Measurements from ENCODE around the gene CCT3. TPM values are rescaled to one million over a fixed set of nuclear protein-coding genes. Genes with fewer than 3 reads are reported as not detected.
"Not testable (repeated sequence)": the region's sequence is repeated elsewhere in the genome, so short reads cannot be mapped to it uniquely, and the experiment has no call there.

Gene CCT3
- total and polyA plus RNA-seq, 2 donors (not counting 1 experiment from before 2014, with no cell fraction given) = 106 to 107 TPM

- H4K20me1 ChIP-seq (ENCODE audit: control insufficient read depth, insufficient read depth, low read length, poor library complexity, severe bottlenecking) = peaks cover 27% of the 10 kb centered on the region
- ATAC-seq (ENCODE audit: low read depth) (no peak), DNase-seq (no peak)
- ChIA-PET CTCF (no interaction called here), POLR2A (no interaction called here)
- peak overlapping the region; percentile 79 for H3K4me2 ChIP-seq (replicated peaks; ENCODE audit: low read depth, low read length, poor library complexity, severe bottlenecking)
- no peaks in the 10 kb centered on the region for H3K9me3 ChIP-seq (ENCODE audit: control extremely low read depth in 1 of 3, control insufficient read depth in 2 of 3, insufficient read depth in 1 of 3, low read length in 2 of 3)
- H2AFZ ChIP-seq (ENCODE audit: insufficient read depth, low read depth, low read length, poor library complexity, severe bottlenecking) = no peak overlapping the region
- H3K27me3 ChIP-seq (replicated peaks in 1 of 4; ENCODE audit: control extremely low read depth in 1 of 4, control insufficient read depth in 3 of 4, insufficient read depth in 4 of 4, low read length in 3 of 4) = no peaks in the 10 kb centered on the region
- peaks cover 35% of the 10 kb centered on the region for H3K4me1 Mint-ChIP-seq
- H3K9ac ChIP-seq (ENCODE audit: low read length) = no peak overlapping the region
- no peak overlapping the region for H3K27ac Mint-ChIP-seq
- H3K27me3 Mint-ChIP-seq = no peaks in the 10 kb centered on the region
- H3K79me2 ChIP-seq (ENCODE audit: control insufficient read depth, insufficient read depth, low read length) = peaks cover 37% of the 10 kb centered on the region
- peaks cover 13 to 19% of the 10 kb centered on the region in 2 donors for H3K4me1 ChIP-seq (ENCODE audit: control insufficient read depth in 2 of 2, insufficient read depth in 2 of 2, low read length in 2 of 2)
- H3K9me3 Mint-ChIP-seq (ENCODE audit: insufficient read depth) = no peaks in the 10 kb centered on the region
- H3K4me3 ChIP-seq (ENCODE audit: control extremely low read depth in 1 of 5, extremely low read depth in 1 of 5, insufficient read depth in 1 of 5, low read depth in 2 of 5, low read length in 4 of 5) = no peak overlapping the region
- H3K27ac ChIP-seq (ENCODE audit: low read length in 2 of 2) = no peak overlapping the region
- peak overlapping the region; percentile 97 for H3K4me3 Mint-ChIP-seq
- 50% methylated on average over 1 of the region's 4 CpGs for WGBS (ENCODE audit: insufficient coverage)
- TF ChIP-seq CTCF (IDR thresholded peaks at IDR 0.05) (peak; percentile 41), EZH2 (IDR thresholded peaks at IDR 0.05; ENCODE audit: borderline replicate concordance, insufficient read depth, low read depth, low read length, poor library complexity, severe bottlenecking) (no peak)
- H3K36me3 ChIP-seq (replicated peaks in 1 of 2; ENCODE audit: control extremely low read depth in 1 of 2, control insufficient read depth in 1 of 2, extremely low read depth in 1 of 2, insufficient read depth in 2 of 2, low read length in 1 of 2) = peaks cover 0 to 36% of the 10 kb centered on the region in 2 experiments
- intact Hi-C loops (cut with micrococcal nuclease) = loop anchor here (5.0 kb wide), 1 partner anchor 416 kb away; the partner anchor contains the start of gene HDGF
Measured at GRCh38 chr1:156336242-156336641, 1.9 kb downstream of the CCT3 start.

- CTCF ChIA-PET; H3K9me3 ChIP-seq (ENCODE audit: control extremely low read depth in 1 of 3, control insufficient read depth in 2 of 3, insufficient read depth in 1 of 3, low read length in 2 of 3); H3K27ac ChIP-seq (ENCODE audit: low read length in 2 of 2); H3K4me2 ChIP-seq (replicated peaks; ENCODE audit: low read depth, low read length, poor library complexity, severe bottlenecking); H3K27me3 Mint-ChIP-seq; H3K9ac ChIP-seq (ENCODE audit: low read length); H3K4me3 ChIP-seq (ENCODE audit: control extremely low read depth in 1 of 5, extremely low read depth in 1 of 5, insufficient read depth in 1 of 5, low read depth in 2 of 5, low read length in 4 of 5); H3K4me1 Mint-ChIP-seq; intact Hi-C loops (cut with micrococcal nuclease); ATAC-seq (ENCODE audit: low read depth); POLR2A ChIA-PET; H4K20me1 ChIP-seq (ENCODE audit: control insufficient read depth, insufficient read depth, low read length, poor library complexity, severe bottlenecking); H2AFZ ChIP-seq (ENCODE audit: insufficient read depth, low read depth, low read length, poor library complexity, severe bottlenecking); H3K27me3 ChIP-seq (replicated peaks in 1 of 4; ENCODE audit: control extremely low read depth in 1 of 4, control insufficient read depth in 3 of 4, insufficient read depth in 4 of 4, low read length in 3 of 4); H3K4me1 ChIP-seq (ENCODE audit: control insufficient read depth in 2 of 2, insufficient read depth in 2 of 2, low read length in 2 of 2); H3K4me3 Mint-ChIP-seq; H3K27ac Mint-ChIP-seq; DNase-seq; H3K9me3 Mint-ChIP-seq (ENCODE audit: insufficient read depth): not testable (repeated sequence)
- Histone ChIP-seq H3K36me3 (replicated peaks in 1 of 2; ENCODE audit: control extremely low read depth in 1 of 2, control insufficient read depth in 1 of 2, extremely low read depth in 1 of 2, insufficient read depth in 2 of 2, low read length in 1 of 2) (peaks cover 10 to 52% of the 10 kb centered on the region in 2 experiments), H3K79me2 (ENCODE audit: control insufficient read depth, insufficient read depth, low read length) (peaks cover 16% of the 10 kb centered on the region)
- WGBS (ENCODE audit: insufficient coverage) = 100% methylated on average over 1 of the region's 9 CpGs
Measured at GRCh38 chr1:156323179-156323578, 14.9 kb downstream of the CCT3 start.

Measured in B cell (primary cell).